Measurements from ENCODE around the gene GUCY2D.
"Not testable (repeated sequence)": the region's sequence is repeated elsewhere in the genome, so short reads cannot be mapped to it uniquely, and the experiment has no call there.

Gene GUCY2D

GRCh38 chr17:8001976-8002720 lies at the start of gene GUCY2D:
GUCY2D (plus strand) TSS chr17:8002615; CDS start chr17:8003048, 433 bp downstream.
- peak in 7 of 42 donors; percentile 21 to 44 (median 39) for DNase-seq
- intact Hi-C loops (cut with DNase I) = no loop called here

- intact Hi-C loops (cut with DNase I); DNase-seq: not testable (repeated sequence)
These were observed 49.1 kb upstream of the GUCY2D start for GRCh38 chr17:7953266-7953665.

- intact Hi-C loops (cut with DNase I) = no loop called here
- DNase-seq = peak in 32 of 42 donors; percentile 7 to 85 (median 51)
These were observed 46.8 kb upstream of the GUCY2D start for GRCh38 chr17:7955414-7956227.

- DNase-seq = peak in 10 of 42 donors; percentile 9 to 30 (median 16)
- intact Hi-C loops (cut with DNase I) = no loop called here
These were observed 46.0 kb upstream of the GUCY2D start for GRCh38 chr17:7956228-7956965.

- no peak for DNase-seq
- intact Hi-C loops (cut with DNase I) = no loop called here
These were observed 42.7 kb upstream of the GUCY2D start for GRCh38 chr17:7959503-7960253.

GRCh38 chr17:7961421-7961820 lies 41.0 kb upstream of the GUCY2D start:
- DNase-seq = no peak
- intact Hi-C loops (cut with DNase I) = no loop called here

GRCh38 chr17:7967751-7968150 lies 34.7 kb upstream of the GUCY2D start:
- intact Hi-C loops (cut with DNase I) = no loop called here
- no peak for DNase-seq

GRCh38 chr17:7969433-7969832 lies 33.0 kb upstream of the GUCY2D start:
- intact Hi-C loops (cut with DNase I) = no loop called here

GRCh38 chr17:7971651-7972050 lies 30.8 kb upstream of the GUCY2D start:
- DNase-seq = no peak
- intact Hi-C loops (cut with DNase I) = no loop called here

More at GRCh38 chr17:7969433-7969832, 33.0 kb upstream of the GUCY2D start:
- DNase-seq = no peak

- intact Hi-C loops (cut with DNase I) = no loop called here
- peak in 1 of 42 donors; percentile 35 for DNase-seq
These were observed 30.2 kb upstream of the GUCY2D start for GRCh38 chr17:7972131-7972785.

GRCh38 chr17:7974638-7975131 lies 27.7 kb upstream of the GUCY2D start:
- DNase-seq = no peak
- intact Hi-C loops (cut with DNase I) = no loop called here

GRCh38 chr17:7977039-7977438 lies 25.4 kb upstream of the GUCY2D start:
- DNase-seq = no peak
- intact Hi-C loops (cut with DNase I) = no loop called here

- DNase-seq = no peak
- intact Hi-C loops (cut with DNase I) = no loop called here
These were observed 24.6 kb upstream of the GUCY2D start for GRCh38 chr17:7977805-7978204.

- DNase-seq = no peak
- intact Hi-C loops (cut with DNase I) = no loop called here
These were observed 20.2 kb upstream of the GUCY2D start for GRCh38 chr17:7982173-7982572.

- DNase-seq = no peak
- intact Hi-C loops (cut with DNase I) = no loop called here
These were observed 19.7 kb upstream of the GUCY2D start for GRCh38 chr17:7982666-7983065.

GRCh38 chr17:7984904-7985303 lies 17.5 kb upstream of the GUCY2D start:
- no peak for DNase-seq
- intact Hi-C loops (cut with DNase I) = loop anchor here (1.0 to 5.0 kb wide), 2 partner anchors 73 to 128 kb away; partner anchors contain the start of genes CYB5D1, NAA38 and TMEM88

GRCh38 chr17:7987112-7987893 lies 15.1 kb upstream of the GUCY2D start:
- intact Hi-C loops (cut with DNase I) = loop anchor here (5.0 kb wide), 1 partner anchor 130 kb away; the partner anchor contains the start of genes CYB5D1, NAA38 and TMEM88
- peak in 40 of 42 donors; percentile 13 to 91 (median 59) for DNase-seq
